IMR-90 (cell line): Measurements from ENCODE around the gene LRP1B. TPM values are rescaled to one million over a fixed set of nuclear protein-coding genes. Genes with fewer than 3 reads are reported as not detected.
A peak's percentile ranks its signal among the peaks of the same experiment; 100 is the strongest.

Source experiments
- ATAC-seq: fragments of 200-7000 bp; cut with Tn5 transposase; 2 replicates; pipeline ENCODE4 v1.9.1; 2020; ENCODE audit warnings: low read depth, mild to moderate bottlenecking, moderate library complexity
- BruUV-seq: library from RNA; stranded (reverse); fragments of 400-500 nt; replicated peaks from 2 replicates; lab custom pipeline; 2021; lab: Mats Ljungman, UMichigan
- CTCF ChIA-PET: fragments of 300-600 bp; formaldehyde crosslinking; extraction: SDS; loops from one replicate; lab custom pipeline; 2021; ENCODE audit warnings: antibody characterized with exemption; lab: Yijun Ruan, JAX
- POLR2A ChIA-PET: fragments of 300-600 bp; sonication (Branson Sonifier 250); formaldehyde crosslinking; loops from one replicate; lab custom pipeline; 2022; ENCODE audit warnings: antibody characterized with exemption; ENCODE audit not compliant: unreplicated experiment; lab: Charles Lee
- DNase-seq: peaks from one replicate; pipeline ENCODE4 v3.0.0; 2013
- H2AFZ ChIP-seq: replicated peaks from 2 replicates; pipeline ENCODE3; 2013; ENCODE audit warnings: low read length, mild to moderate bottlenecking; ENCODE audit not compliant: poor library complexity
- H2AK5ac ChIP-seq: 2 replicates; pipeline ENCODE4 v1.6.1; 2013; ENCODE audit warnings: low read depth, low read length, inconsistent platforms
- H2AK9ac ChIP-seq: replicated peaks from 2 replicates; pipeline ENCODE3; 2013; ENCODE audit warnings: mild to moderate bottlenecking, low read depth, low read length, moderate library complexity; ENCODE audit not compliant: poor library complexity
- H2BK120ac ChIP-seq: 2 replicates; pipeline ENCODE4 v1.6.1; 2013; ENCODE audit warnings: low read depth, low read length, inconsistent platforms
- H2BK15ac ChIP-seq: 3 replicates; pipeline ENCODE4 v1.6.1; 2013; ENCODE audit warnings: low read depth, low read length, inconsistent platforms
- H2BK20ac ChIP-seq: 2 replicates; pipeline ENCODE4 v1.6.1; 2013; ENCODE audit warnings: low read depth, mild to moderate bottlenecking, inconsistent platforms, low read length, moderate library complexity
- H2BK5ac ChIP-seq: 2 replicates; pipeline ENCODE4 v1.6.1; 2013; ENCODE audit warnings: mild to moderate bottlenecking, low read depth, low read length, inconsistent platforms; ENCODE audit not compliant: poor library complexity, severe bottlenecking
- H3K14ac ChIP-seq: replicated peaks from 2 replicates; pipeline ENCODE4 v1.6.1; 2013; ENCODE audit warnings: low read depth, low read length, inconsistent platforms
- H3K18ac ChIP-seq: 2 replicates; pipeline ENCODE4 v1.6.1; 2013; ENCODE audit warnings: low read depth, low read length, control low read depth
- H3K23ac ChIP-seq: 2 replicates; pipeline ENCODE4 v1.6.1; 2013; ENCODE audit warnings: low read depth, low read length, inconsistent platforms
- H3K27ac ChIP-seq: 2 replicates; pipeline ENCODE4 v1.5.1; 2013; ENCODE audit warnings: mild to moderate bottlenecking, control low read depth, low read length; ENCODE audit not compliant: insufficient read depth
- H3K27me3 ChIP-seq: 2 replicates; pipeline ENCODE4 v1.6.1; 2013; ENCODE audit warnings: low read length; ENCODE audit not compliant: control insufficient read depth, insufficient read depth
- H3K36me3 ChIP-seq: 2 replicates; pipeline ENCODE4 v1.6.1; 2013; ENCODE audit warnings: low read length, mixed read lengths; ENCODE audit not compliant: control insufficient read depth, insufficient read depth
- H3K4ac ChIP-seq: 2 replicates; pipeline ENCODE4 v1.6.1; 2013; ENCODE audit warnings: low read depth, low read length, inconsistent platforms
- H3K4me1 ChIP-seq: 2 replicates; pipeline ENCODE4 v1.6.1; 2013; ENCODE audit warnings: low read length, mixed read lengths; ENCODE audit not compliant: control insufficient read depth, insufficient read depth
- H3K4me2 ChIP-seq: 2 replicates; pipeline ENCODE4 v1.6.1; 2013; ENCODE audit warnings: low read depth, mild to moderate bottlenecking, control low read depth, low read length, moderate library complexity
- H3K4me3 ChIP-seq: 2 replicates; pipeline ENCODE4 v1.5.1; 2013; ENCODE audit warnings: low read depth, mild to moderate bottlenecking, control low read depth, low read length, moderate library complexity; ENCODE audit not compliant: insufficient read depth
- H3K56ac ChIP-seq: 2 replicates; pipeline ENCODE4 v1.6.1; 2013; ENCODE audit warnings: low read length, inconsistent platforms; ENCODE audit not compliant: insufficient read depth; ENCODE audit errors: extremely low read depth
- H3K79me1 ChIP-seq, 2 experiments: 2 replicates each; pipeline ENCODE4 v1.6.1; 2013; ENCODE audit warnings: low read length in 2 of 2, inconsistent platforms in 1 of 2, low read depth in 1 of 2
- H3K9ac ChIP-seq: 2 replicates; pipeline ENCODE4 v1.6.1; 2013; ENCODE audit warnings: low read depth, low read length, control low read depth
- H3K9me1 ChIP-seq: 2 replicates; pipeline ENCODE4 v1.6.1; 2013; ENCODE audit warnings: low read length, inconsistent platforms; ENCODE audit not compliant: insufficient read depth
- H3K9me3 ChIP-seq: 2 replicates; pipeline ENCODE4 v1.6.1; 2013; ENCODE audit warnings: low read length; ENCODE audit not compliant: control insufficient read depth, insufficient read depth
- H4K20me1 ChIP-seq: 2 replicates; pipeline ENCODE4 v1.6.1; 2013; ENCODE audit warnings: low read length, inconsistent platforms; ENCODE audit not compliant: insufficient read depth
- H4K5ac ChIP-seq: 2 replicates; pipeline ENCODE4 v1.6.1; 2013; ENCODE audit warnings: mild to moderate bottlenecking, low read depth, low read length, control low read depth
- H4K8ac ChIP-seq, 2 experiments: 2 replicates each; pipeline ENCODE4 v1.6.1; 2013; ENCODE audit warnings: low read depth in 2 of 2, low read length in 2 of 2, control low read depth in 1 of 2, inconsistent platforms in 1 of 2
- H4K91ac ChIP-seq: 2 replicates; pipeline ENCODE4 v1.6.1; 2013; ENCODE audit warnings: low read depth, low read length, inconsistent platforms; ENCODE audit not compliant: insufficient read depth
- BHLHE40 ChIP-seq: fragments of 150-350 bp; IDR thresholded peaks from 2 replicates; pipeline ENCODE4 v1.6.1; 2016; ENCODE audit warnings: mild to moderate bottlenecking, low read depth, low read length
- CEBPB ChIP-seq: IDR thresholded peaks from 2 replicates; pipeline ENCODE4 v1.6.1; 2012; ENCODE audit warnings: low read depth, low read length, improper control_type of control experiment
- CHD1 ChIP-seq: IDR thresholded peaks from 2 replicates; pipeline ENCODE4 v1.6.1; 2012; ENCODE audit warnings: low read depth, low read length, improper control_type of control experiment
- CTCF ChIP-seq: conservative IDR thresholded peaks from 2 replicates; pipeline ENCODE4 v1.5.1; 2012; ENCODE audit warnings: mild to moderate bottlenecking, low read depth, low read length, improper control_type of control experiment
- FOS ChIP-seq: fragments of 150-350 bp; IDR thresholded peaks from 2 replicates; pipeline ENCODE4 v1.6.1; 2016; ENCODE audit warnings: low read depth, low read length
- MAFK ChIP-seq: IDR thresholded peaks from 2 replicates; pipeline ENCODE4 v1.6.1; 2012; ENCODE audit warnings: low read depth, low read length, improper control_type of control experiment
- NFE2L2 ChIP-seq: fragments of 150-350 bp; IDR thresholded peaks from 2 replicates; pipeline ENCODE4 v1.6.1; 2016; ENCODE audit warnings: low read depth, mild to moderate bottlenecking, low read length
- RAD21 ChIP-seq: IDR thresholded peaks from 2 replicates; pipeline ENCODE4 v1.6.1; 2012; ENCODE audit warnings: low read length, improper control_type of control experiment
- RCOR1 ChIP-seq: IDR thresholded peaks from 2 replicates; pipeline ENCODE4 v1.6.1; 2012; ENCODE audit warnings: mild to moderate bottlenecking, low read length, improper control_type of control experiment; ENCODE audit not compliant: insufficient replicate concordance
- dilution Hi-C: fragments of 300-500 bp; cut with HindIII; formaldehyde crosslinking; loops from one replicate; pipeline ENCODE4 v1.14.3; 2018; ENCODE audit warnings: low sequenced_read_pairs; ENCODE audit not compliant: unreplicated experiment
- in situ Hi-C: fragments of 300-500 bp; cut with MboI; formaldehyde crosslinking; loops from 3 replicates; pipeline ENCODE4 v1.14.3; 2019; ENCODE audit warnings: low sequenced_read_pairs, inconsistent platforms, mixed read lengths
- intact Hi-C: fragments of 100-400 bp; cut with micrococcal nuclease; formaldehyde crosslinking; loops from 2 replicates; pipeline ENCODE4 v1.10.0; 2022
- polyA plus RNA-seq, 3 experiments: library from polyadenylated mRNA; depleted of rRNA; stranded (reverse); fragments of >200 nt; gene quantifications; 2 replicates each; pipeline ENCODE4 v1.2.3, GENCODE V29; 2012; ENCODE audit warnings: low replicate concordance in 1 of 3
- total RNA-seq: library from RNA; depleted of rRNA; stranded (reverse); fragments of >200 nt; gene quantifications from 2 replicates; pipeline ENCODE4 v1.2.3, GENCODE V29; 2012

Gene LRP1B
- total and polyA plus RNA-seq, 2 of the 4 experiments (the other 2 are of a cell fraction): under 0.01 to 0.02 TPM

GRCh38 chr2:140994856-140995255 is 1136.0 kb downstream of the LRP1B start:
- peak; percentile 21; the same call in 1 of the 2 replicates for ATAC-seq

More at GRCh38 chr2:140994856-140995255, 1136.0 kb downstream of the LRP1B start:
- Histone ChIP-seq H3K27me3 (no peaks in the 10 kb centered on the region), H3K9me1 (peaks cover 3% of the 10 kb centered on the region), H3K4me1 (peaks cover 6% of the 10 kb centered on the region), H2BK15ac (no peak overlapping the region), H3K4me3 (no peak overlapping the region), H3K9ac (no peak overlapping the region), H3K56ac (no peak overlapping the region), H3K4me2 (no peak overlapping the region), H3K14ac (no peak overlapping the region), H4K5ac (no peak overlapping the region), H4K8ac (no peak overlapping the region), H3K27ac (no peak overlapping the region), H2BK120ac (no peak overlapping the region), H3K79me1 (0 out of 4 replicates have a peak, but pooled peaks cover 0 to 3% of the 10 kb centered on the region in 2 experiments), H2AFZ (no peak overlapping the region), H4K91ac (no peak overlapping the region), H2BK5ac (no peak overlapping the region), H3K9me3 (no peaks in the 10 kb centered on the region), H3K18ac (no peak overlapping the region), H3K4ac (no peak overlapping the region), H3K36me3 (no peaks in the 10 kb centered on the region), H3K23ac (no peak overlapping the region), H2AK9ac (no peak overlapping the region), H2BK20ac (0 out of 2 replicates have a peak overlapping the region, but pooled peaks have one; percentile 8), H4K20me1 (no peaks in the 10 kb centered on the region), H2AK5ac (no peak overlapping the region)
- dilution Hi-C loops (no loop called here), intact Hi-C loops (no loop called here), in situ Hi-C loops (no loop called here)
- CTCF ChIA-PET: no interaction called here
- DNase-seq: peak; percentile 28
- BruUV-seq: no TSS peak
- no peak for TF ChIP-seq CTCF
- no peak for TF ChIP-seq CEBPB
- no peak for TF ChIP-seq BHLHE40
- TF ChIP-seq RCOR1: no peak
- no peak for TF ChIP-seq FOS
- TF ChIP-seq CHD1: no peak
- TF ChIP-seq RAD21: no peak
- no peak for TF ChIP-seq NFE2L2
- TF ChIP-seq MAFK: no peak
- POLR2A ChIA-PET: no interaction called here
